HG03378 (cell line): Measurements from ENCODE around the gene COMMD6.

Experiments
- ATAC-seq: cut with Tn5 transposase; IDR thresholded peaks from one replicate; pipeline ENCODE4 v1.9.1; 2021; ENCODE audit warnings: mild to moderate bottlenecking, moderate library complexity; ENCODE audit not compliant: unreplicated experiment

Gene COMMD6

GRCh38 chr13:75530549-75530961 lies 7.1 kb downstream of the COMMD6 start:
- no peak for ATAC-seq

DNA sequence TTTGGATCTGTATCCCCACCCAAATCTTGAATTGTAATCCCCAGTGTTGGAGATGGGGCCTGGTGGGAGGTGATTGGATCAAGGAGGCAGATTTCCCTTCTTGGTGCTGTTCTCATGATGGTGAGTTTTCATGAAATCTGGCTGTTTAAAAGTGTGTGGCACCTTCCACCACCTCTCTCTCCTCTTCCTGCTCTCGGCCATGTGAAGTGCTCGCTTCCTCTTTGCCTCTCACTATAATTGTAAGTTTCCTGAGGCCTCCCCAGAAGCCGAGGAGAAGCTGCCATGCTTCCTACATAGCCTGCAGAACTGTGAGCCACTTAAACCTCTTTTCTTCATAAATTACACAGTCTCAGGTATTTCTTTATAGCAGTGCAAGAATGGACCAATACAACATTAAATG lies 15.7 kb downstream of the COMMD6 start:
- no peak for ATAC-seq

DNA sequence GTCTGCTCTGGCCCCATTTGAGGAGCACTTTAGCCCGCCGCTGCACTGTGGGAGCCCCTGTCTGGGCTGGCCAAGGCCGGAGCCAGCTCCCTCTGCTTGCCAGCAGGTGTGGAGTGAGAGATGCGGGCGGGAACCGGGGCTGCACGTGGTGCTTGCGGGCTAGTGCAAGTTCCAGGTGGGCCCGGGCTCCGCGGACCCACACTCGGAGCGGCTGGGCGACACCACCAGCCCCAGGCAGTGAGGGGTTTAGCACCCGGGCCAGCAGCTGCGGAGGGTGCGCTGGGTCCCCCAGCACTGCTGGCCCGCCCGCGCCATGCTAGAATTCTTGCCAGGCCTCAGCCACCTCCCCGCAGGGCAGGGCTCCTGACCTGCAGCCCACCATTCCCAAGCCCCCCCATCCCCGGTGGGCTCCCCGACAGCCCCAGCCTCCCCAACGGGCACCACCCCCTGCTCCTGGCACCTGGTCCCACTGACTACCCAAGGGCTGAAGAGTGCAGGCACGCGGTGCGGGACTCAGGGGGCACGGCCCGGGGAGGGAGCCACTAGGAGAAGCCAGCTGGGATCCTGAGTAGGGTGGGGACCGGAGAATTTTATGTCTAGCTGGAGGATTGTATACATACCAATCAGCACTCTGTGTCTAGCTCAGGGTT lies 19.1 kb downstream of the COMMD6 start:
- no peak for ATAC-seq

DNA sequence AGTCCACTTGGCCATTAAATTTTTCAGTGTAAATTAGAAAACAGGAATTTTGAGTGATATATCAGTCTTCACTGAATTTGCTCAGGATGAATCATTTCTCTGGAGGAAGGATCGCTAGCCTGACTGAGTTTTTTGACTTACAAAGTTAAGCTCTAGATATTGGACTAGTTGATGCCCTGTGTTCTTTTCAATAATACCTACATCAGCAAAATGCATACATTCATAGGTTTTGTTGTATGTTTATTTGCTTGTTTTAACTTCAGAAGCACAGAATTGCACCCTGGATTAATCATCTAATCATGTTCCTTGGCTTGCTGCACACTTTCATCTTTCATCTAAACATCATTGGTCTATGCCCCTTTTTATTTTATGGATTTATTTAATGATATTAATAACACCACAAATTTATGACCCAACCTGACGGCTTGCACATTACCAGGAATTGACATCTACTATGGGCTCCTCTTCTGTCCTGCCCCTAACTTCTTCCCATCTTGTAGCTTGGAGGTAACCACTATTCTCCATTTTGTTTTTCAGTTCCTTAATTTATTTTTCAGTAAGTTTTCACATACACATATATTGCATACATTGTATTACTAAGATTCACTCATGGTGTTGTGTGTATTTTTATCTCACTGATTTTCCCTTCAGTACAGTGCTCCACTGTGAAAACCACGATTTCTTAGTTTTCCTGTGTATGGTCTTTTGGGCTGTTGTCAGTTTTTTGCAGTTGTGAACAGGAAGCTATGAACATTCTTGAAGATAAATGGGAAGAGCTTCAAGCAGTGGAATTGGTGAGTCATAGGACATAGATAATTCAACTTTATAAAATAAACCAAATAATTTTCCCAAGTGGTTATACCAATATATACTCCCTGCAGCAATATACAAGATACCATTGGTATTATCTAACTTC lies 23.3 kb downstream of the COMMD6 start:
- no peak for ATAC-seq

DNA sequence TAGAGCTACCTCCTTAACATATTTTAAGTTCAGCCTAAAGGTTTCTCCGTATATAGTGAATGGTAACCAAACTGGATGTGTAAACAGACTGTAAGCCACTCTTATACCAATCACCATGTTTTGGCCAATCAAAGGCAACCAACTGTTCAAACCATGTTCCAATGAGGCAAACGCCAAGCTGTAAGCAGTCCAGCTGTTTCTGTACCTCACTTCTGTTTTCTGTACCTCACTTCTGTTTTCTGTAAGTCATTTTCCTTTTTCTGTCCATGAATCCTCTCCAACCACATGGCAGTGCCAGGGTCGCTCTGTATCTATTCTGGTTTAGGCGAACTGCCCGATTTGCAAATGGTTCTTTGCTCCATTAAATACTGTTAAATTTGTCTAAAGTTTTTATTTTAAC lies 24.4 kb downstream of the COMMD6 start:
- no peak for ATAC-seq

DNA sequence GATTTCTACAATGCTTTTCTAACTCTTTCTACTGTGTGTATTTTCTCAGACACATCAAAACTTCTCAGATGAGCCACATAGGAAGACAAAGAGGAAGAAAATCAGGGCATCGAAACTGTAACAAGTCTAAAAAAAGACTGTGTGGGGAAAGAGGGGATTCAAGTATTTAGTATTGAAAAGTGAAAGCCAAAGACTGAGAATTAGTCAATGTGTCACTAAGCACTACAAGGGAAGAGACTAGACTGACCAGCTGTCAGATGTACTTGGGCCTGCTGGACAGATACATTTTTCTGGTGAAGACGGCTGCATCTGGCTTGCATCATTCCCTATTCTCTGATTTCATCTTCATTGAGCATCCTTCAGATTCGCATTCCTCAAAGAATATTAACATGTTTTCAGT lies 25.4 kb downstream of the COMMD6 start:
- ATAC-seq, result peak; percentile 94

DNA sequence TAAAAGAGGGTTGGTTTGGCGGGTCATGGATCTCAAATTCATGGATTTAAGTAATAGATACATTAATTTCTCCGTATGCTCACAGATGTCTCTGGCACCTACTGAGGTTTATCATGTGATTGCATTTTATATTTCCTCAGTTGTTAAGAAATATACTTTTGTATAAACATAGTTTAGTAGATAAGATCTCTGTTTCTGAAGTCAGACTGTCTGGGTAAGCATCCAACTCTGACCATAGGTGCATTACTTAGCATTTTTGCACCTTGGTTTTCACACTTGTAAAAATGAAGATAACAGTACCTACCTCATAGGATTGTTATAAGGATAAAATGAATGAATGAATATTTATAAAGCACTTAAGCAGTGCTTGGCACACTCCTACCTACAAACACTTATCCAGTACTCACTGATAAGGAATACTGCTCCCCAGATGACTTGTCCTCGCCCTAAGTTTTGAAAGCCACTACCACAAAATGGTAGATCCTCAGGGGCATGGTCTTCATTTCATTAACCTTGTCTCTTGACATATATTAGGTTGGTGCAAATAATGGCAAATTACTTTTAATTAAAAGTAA lies 26.5 kb downstream of the COMMD6 start:
- no peak for ATAC-seq

DNA sequence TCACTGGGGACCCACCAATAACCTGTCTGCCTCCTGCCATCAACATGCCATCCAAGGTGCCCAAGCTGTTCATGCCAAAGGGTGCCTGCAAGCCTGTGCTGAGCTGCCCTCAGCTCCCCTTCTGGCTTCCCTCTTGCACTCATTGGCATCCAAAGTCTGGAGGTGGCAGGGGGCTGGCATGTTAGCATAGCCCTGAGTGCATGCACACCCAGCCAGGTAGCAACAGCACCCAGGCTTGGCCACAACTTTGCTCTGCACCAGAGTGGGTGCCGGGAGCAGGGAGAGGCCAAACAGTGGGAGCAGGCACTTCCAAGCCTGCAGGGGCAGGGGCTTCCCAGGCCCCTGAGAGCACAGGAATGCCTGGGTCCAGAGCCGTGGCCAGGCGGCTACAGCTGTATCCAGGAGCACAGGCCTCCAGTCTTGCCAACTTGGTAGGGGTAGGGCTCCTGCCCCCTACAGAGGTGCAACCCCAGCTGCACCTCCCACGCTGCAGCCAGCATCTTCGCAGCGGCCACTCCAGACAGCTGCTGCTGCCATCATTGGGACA lies 29.6 kb downstream of the COMMD6 start:
- ATAC-seq, result no peak

DNA sequence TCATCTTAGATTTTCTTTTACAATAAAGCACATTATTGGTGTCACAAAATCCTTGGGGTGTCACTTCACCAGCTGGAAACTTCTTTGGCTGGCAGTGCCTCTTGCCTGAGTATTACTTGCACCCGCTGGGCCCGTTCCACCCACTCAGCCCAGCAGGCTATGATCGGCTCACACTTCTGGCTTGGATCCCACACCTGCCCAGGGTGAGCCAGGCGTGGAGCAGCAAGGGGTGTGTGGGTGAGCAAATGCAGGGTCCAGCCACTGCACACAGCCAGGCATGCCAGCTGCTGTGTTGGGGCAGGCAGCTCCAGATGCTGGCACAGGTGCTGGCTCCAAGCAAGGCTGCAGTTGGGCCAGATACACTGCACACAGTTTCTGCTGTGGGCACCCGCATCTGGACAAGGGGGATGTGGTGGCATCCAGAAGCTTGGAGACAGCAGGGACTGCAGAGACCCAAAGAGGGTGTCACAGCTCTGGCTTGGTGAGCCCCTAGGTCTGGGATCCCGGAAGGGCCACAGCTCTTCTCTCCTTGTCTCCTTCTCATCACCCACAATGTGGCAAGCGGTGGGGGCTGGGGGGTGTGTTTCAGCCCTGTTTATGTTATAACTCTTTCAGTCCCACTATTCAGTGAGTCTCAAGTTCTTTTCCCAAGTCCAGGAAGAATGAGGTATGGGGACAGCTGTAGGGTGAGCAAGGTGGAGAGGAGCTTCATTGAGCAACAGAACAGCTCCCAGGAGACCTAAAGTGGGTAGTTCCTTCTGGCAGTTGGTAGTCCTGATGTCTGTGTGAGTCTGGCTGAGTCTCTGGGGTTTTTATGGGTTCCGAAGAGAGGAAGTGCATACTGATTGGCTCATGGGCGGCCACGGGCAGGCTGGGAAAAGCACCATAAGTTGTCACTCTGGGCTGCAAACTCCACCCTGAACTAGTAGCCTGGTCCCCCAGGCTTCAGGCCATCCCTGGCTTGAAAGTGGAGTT lies 30.3 kb downstream of the COMMD6 start:
- ATAC-seq, result no peak

DNA sequence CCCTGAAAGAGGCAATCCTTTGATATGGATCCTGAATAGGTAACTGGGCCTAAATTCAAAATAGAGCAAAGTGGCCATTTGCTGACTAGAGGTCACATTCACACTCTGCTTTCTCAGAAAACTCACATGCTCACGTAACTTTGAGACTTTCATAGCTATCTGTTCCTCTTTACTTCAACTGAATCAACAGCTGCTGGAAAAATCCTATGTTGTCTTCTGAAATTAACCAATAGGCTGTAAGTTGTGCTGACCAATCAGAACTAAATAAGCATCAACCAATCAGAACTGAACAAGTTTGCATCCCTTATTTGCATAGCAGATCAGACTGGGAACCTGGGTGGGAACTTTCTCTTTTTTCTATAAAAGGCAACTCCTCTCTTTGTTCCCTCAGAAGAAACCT lies 31.6 kb downstream of the COMMD6 start:
- no peak for ATAC-seq

DNA sequence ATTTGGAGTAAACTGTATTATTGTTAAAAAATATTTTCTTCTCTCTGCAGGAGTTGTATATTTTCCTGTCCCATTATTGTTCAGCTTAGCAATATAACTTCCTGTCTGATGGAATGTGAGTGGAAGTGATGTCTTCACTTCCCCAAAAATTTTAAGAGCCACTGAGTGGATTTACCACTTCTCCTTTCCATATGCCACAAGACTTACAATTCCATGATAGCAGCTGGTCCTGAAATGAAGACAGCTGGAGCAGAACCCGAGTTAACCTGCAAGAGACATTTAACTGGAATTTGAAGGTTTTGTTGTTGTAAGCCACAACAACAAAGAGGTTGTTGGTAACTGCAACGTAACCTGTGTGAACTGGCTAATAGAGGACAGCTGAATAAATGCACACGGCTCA lies 32.3 kb downstream of the COMMD6 start:
- no peak for ATAC-seq

- ATAC-seq, result no peak
Measured at GRCh38 chr13:75495938-75496337, 41.7 kb downstream of the COMMD6 start.

- no peak for ATAC-seq
Measured at GRCh38 chr13:75494491-75494890, 43.1 kb downstream of the COMMD6 start.

DNA sequence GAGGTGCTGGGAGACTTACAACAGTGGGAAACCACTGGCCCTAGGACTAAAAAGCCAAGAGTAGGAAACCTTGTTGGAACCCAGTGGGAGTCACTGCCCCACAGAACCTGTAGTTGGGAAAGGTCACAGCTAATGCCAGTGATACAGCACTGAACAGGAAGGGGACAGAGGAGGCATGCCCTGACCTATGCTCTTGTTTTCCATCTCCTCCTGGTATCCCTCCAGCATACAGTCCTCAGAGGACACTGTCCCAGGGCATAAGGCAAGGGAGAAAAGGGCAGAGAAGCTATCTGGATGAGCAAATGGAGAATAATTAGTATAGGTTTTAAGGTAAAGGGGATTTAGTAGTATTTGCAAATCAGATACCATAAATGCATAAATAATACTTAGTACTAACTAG lies 44.5 kb downstream of the COMMD6 start:
- ATAC-seq, result no peak

DNA sequence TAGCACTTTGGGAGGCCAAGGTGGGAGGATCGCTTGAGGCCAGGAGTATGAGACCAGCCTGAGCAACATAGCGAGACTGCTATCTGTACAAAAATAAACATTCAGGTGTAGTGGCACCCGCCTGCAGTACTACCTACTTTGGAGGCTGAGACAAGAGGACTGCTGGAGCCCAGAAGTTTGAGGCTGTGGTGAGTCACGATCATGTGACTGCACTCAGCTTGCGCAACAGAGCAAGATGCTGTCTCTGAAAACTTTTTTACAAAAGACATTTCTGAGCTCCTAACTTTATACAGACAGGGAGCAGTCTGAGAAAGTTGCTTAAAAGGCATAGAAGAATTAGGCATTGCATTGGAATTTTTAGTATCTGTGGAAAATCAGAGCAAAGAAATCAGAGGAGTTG lies 45.3 kb downstream of the COMMD6 start:
- ATAC-seq, result no peak

GRCh38 chr13:75491376-75491775 lies 46.3 kb downstream of the COMMD6 start:
- ATAC-seq, result no peak

DNA sequence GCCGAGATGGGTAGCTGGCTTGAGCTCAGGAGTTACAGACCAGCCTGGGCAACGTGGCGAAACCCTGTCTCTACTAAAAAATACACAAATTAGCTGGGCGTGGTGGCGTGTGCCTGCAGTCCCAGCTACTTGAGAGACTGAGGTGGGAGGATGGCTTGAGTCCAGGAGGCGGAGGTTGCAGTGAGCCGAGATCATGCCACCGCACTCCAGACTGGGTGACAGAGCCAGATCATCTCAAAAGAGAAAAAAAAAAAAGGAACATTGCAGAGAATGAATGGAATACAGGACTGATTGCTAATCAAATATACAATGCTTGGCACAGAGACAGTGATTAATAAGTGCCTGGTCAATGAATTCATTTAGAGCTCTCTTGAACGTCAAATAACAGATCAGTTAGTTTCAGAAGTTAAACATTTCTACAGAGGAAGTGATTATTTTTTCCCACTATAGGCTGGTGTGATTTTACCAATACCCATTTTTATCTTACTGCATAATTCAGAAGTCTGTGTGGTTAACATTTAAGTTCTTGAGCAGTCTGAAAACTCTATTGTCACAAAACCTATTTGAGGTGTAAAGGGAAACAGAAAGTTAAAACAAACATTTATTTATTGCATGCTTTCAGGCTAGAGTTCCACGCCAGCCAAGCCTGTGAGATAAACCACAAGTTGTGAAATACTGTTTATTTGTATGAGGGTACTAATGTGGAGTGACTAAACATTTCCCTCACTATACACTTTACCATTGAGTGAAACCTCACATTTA lies 48.0 kb downstream of the COMMD6 start:
- ATAC-seq, result peak; percentile 94

DNA sequence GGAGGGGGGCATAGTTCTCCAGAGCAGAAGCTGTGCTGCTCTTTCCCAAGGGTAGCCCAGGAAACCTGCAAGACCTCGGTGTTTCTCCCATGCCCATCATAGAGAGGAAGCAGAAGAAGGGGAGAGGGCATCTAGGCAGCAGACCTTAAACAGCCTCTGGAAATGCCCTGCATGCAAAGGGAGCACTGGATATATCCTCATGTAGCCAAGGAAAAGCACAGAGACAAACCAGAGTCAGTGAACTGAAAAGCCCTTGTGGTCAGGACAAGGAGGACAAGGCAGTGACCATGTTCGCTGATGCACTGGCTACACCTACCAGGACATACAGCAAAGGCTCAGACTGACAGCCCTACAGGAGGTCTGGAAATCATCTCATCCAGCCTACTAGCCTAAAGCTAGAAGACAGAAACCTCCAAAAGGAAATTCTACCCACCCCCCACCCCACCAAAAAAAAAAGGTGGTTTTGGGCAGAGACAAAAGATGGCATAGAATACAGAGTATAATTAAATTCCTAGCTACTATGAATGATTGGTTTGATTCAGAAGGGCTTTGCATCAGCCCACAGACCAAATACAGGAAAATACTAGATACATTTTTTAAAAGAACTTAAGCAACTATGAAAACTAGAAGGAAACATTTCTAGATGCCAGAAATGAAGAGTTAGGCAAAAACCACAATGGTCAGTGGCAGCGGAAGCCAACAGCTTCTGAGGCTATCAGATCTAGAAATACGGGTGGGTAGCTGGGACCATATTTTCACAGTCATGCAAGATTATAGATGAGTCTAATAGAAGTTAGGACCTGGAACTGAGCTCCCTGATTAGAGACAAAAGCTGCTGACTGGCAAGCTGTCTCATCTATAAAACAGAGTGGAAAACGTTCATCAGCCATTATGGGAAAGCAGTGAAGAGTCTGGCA lies 51.2 kb downstream of the COMMD6 start:
- no peak for ATAC-seq
